Measurements from ENCODE around the gene MXI1. TPM values are rescaled to one million over a fixed set of nuclear protein-coding genes. Genes with fewer than 3 reads are reported as not detected.

MXI1 gene
- total RNA-seq, 2 experiments from 2014 or later, result 11.7 to 22.3 TPM

DNA sequence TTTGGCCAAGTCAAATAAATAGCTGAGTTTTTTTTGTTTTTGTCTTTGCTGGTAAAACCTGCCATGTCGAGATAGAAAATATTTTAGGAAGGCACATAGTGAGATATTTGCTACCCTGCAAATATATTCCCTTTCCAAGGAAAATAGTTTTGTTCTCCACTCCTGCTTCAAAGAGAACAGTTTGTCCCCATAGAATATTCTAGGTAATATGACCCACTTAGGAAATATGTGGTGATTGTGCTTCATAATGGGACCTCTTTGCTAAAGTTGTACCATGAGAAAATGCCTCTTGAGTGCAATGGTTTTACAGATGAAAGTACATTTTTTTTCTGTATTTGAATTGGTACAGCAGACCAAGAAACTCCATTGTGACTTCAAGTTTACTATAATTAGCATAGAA is 55.8 kb downstream of the MXI1 start:
- H3K27ac ChIP-seq (ENCODE audit: low read depth, low read length, poor library complexity, severe bottlenecking), result no peak overlapping the region
- peaks cover 4% of the 10 kb centered on the region for H3K4me1 ChIP-seq (ENCODE audit: insufficient read depth, low read length, poor library complexity, severe bottlenecking)
- POLR2A ChIA-PET, result interaction anchor here (0.7 to 1.6 kb wide), 4 partner anchors 9 to 28 kb away, joined by 3 to 4 read pairs (median 3); no protein-coding TSS in a partner anchor
- intact Hi-C loops (cut with micrococcal nuclease; ENCODE audit: unreplicated experiment), result no loop called here
- no peaks in the 10 kb centered on the region for H3K9me2 ChIP-seq (ENCODE audit: insufficient read depth, low read length)
- no peaks in the 10 kb centered on the region for H3K36me3 ChIP-seq (ENCODE audit: insufficient read depth, low read length)
- no TSS peak for BruUV-seq (replicated peaks)
- no peak overlapping the region for H3K4me3 ChIP-seq (ENCODE audit: low read depth, low read length, poor library complexity, severe bottlenecking)
- CTCF ChIA-PET (ENCODE audit: unreplicated experiment), result no interaction called here
- H3K9me3 ChIP-seq (ENCODE audit: low read length), result no peaks in the 10 kb centered on the region
- no peak overlapping the region for H2AFZ ChIP-seq (ENCODE audit: low read length)
- H4K20me1 ChIP-seq (ENCODE audit: insufficient read depth, low read length), result no peaks in the 10 kb centered on the region
- no peak overlapping the region for H3K4me2 ChIP-seq (ENCODE audit: low read length)
- TF ChIP-seq EZH2phosphoT487 (IDR thresholded peaks at IDR 0.05; ENCODE audit: borderline replicate concordance, low read depth, low read length) (no peak), CTCF (conservative IDR thresholded peaks at IDR 0.05; ENCODE audit: low read length) (no peak)
- no peaks in the 10 kb centered on the region for H3K79me2 ChIP-seq (ENCODE audit: insufficient read depth, low read depth, low read length)
- no peak for DNase-seq (ENCODE audit: low spot score)

DNA sequence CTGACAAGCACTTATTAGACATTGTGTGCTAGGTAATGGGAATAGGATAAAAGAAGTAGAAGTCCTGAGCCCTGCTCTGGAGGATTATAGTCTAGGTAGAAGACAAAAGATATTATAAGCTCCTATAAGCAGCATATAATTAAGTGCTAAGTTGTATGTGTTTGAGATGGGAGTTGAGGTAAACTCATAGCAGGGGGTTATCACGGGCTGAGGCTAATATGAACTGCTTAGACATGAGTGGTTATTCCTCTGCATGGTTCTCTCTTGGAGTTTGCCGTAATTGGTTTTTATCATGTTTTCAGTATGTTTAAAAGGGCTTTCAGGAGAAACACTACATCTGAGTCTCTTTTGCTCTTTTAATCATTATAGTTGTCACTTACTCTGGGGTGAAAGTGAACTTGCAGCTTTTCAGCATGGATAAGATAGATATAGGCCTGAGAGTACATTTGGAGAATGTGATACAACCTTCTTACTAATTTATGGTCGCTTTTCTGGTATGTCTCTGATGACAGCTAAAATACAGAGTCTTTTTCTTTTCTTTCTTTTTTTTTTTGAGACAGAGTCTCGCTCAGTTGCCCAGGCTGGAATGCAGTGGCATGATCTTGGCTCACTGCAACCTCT is 58.3 kb downstream of the MXI1 start:
- CTCF ChIA-PET (ENCODE audit: unreplicated experiment), result no interaction called here
- H4K20me1 ChIP-seq (ENCODE audit: insufficient read depth, low read length), result no peaks in the 10 kb centered on the region

More for the DNA sequence above, 58.3 kb downstream of the MXI1 start:
- Histone ChIP-seq H3K4me3 (ENCODE audit: low read depth, low read length, poor library complexity, severe bottlenecking) (no peak overlapping the region), H3K4me1 (ENCODE audit: insufficient read depth, low read length, poor library complexity, severe bottlenecking) (peaks cover 22% of the 10 kb centered on the region), H3K79me2 (ENCODE audit: insufficient read depth, low read depth, low read length) (no peaks in the 10 kb centered on the region), H3K27ac (ENCODE audit: low read depth, low read length, poor library complexity, severe bottlenecking) (no peak overlapping the region), H2AFZ (ENCODE audit: low read length) (no peak overlapping the region), H3K9me3 (ENCODE audit: low read length) (no peaks in the 10 kb centered on the region), H3K9me2 (ENCODE audit: insufficient read depth, low read length) (no peaks in the 10 kb centered on the region), H3K4me2 (ENCODE audit: low read length) (no peak overlapping the region), H3K36me3 (ENCODE audit: insufficient read depth, low read length) (no peaks in the 10 kb centered on the region)
- BruUV-seq (replicated peaks), result no TSS peak
- POLR2A ChIA-PET, result interaction anchor here (0.7 to 1.2 kb wide), 3 partner anchors 9 to 267 kb away, joined by 3 to 5 read pairs (median 3); no protein-coding TSS in a partner anchor
- no peak for TF ChIP-seq EZH2phosphoT487 (IDR thresholded peaks at IDR 0.05; ENCODE audit: borderline replicate concordance, low read depth, low read length)
- no peak for TF ChIP-seq CTCF (conservative IDR thresholded peaks at IDR 0.05; ENCODE audit: low read length)
- intact Hi-C loops (cut with micrococcal nuclease; ENCODE audit: unreplicated experiment), result no loop called here
- DNase-seq (ENCODE audit: low spot score), result no peak

All from OCI-LY7 (cell line).